ENCODE data around the gene CLASRP. TPM values are rescaled to one million over a fixed set of nuclear protein-coding genes. Genes with fewer than 3 reads are reported as not detected.
A peak's percentile ranks its signal among the peaks of the same experiment; 100 is the strongest.

CLASRP gene
- polyA plus RNA-seq, 1 donor from 2014 or later = 30.1 TPM

GRCh38 chr19:45091031-45091923 lies 52.4 kb downstream of the CLASRP start:
- Histone ChIP-seq H3K4me2 (ENCODE audit: low read length) (peak overlapping the region; percentile 83), H4K20me1 (ENCODE audit: insufficient read depth) (no peaks in the 10 kb centered on the region), H3K27me3 (ENCODE audit: insufficient read depth, low read depth, low read length) (no peaks in the 10 kb centered on the region), H3K27ac (ENCODE audit: low read length) (peak overlapping the region; percentile 97), H3K4me3 (ENCODE audit: low read length) (peak overlapping the region; percentile 98), H3K9ac (ENCODE audit: low read length) (peak overlapping the region; percentile 91), H3K36me3 (ENCODE audit: insufficient read depth, low read length) (no peaks in the 10 kb centered on the region), H2AFZ (ENCODE audit: low read depth, low read length) (peak overlapping the region; percentile 68), H3K79me2 (replicated peaks; ENCODE audit: insufficient read depth, low read length) (peaks cover 33% of the 10 kb centered on the region), H3K9me3 (ENCODE audit: low read length) (no peaks in the 10 kb centered on the region), H3K9me2 (ENCODE audit: insufficient read depth, low read length) (no peaks in the 10 kb centered on the region), H3F3A (ENCODE audit: insufficient read depth, low read length, poor library complexity, severe bottlenecking) (peaks cover 7% of the 10 kb centered on the region)
- TF ChIP-seq CTCF (IDR thresholded peaks at IDR 0.05; ENCODE audit: poor library complexity, severe bottlenecking) = no peak
- TF ChIP-seq RAD21 (conservative IDR thresholded peaks at IDR 0.05) = peak; percentile 10
- TF ChIP-seq SMC3 (conservative IDR thresholded peaks at IDR 0.05; ENCODE audit: poor library complexity) = no peak
- TF ChIP-seq EP300 (conservative IDR thresholded peaks at IDR 0.05; ENCODE audit: poor library complexity, severe bottlenecking) = peak; percentile 98
- TF ChIP-seq POLR2AphosphoS5 (IDR thresholded peaks at IDR 0.05) = peak; percentile 87
- TF ChIP-seq TAF1 (IDR thresholded peaks at IDR 0.05; ENCODE audit: low read depth) = peak; percentile 40
- TF ChIP-seq MXI1 (conservative IDR thresholded peaks at IDR 0.05; ENCODE audit: poor library complexity, severe bottlenecking) = peak; percentile 81

GRCh38 chr19:45092747-45093678 lies 54.2 kb downstream of the CLASRP start, which contains the start of gene PPP1R37:
TSS of gene PPP1R37 (plus strand) at chr19:45093179. CDS start at chr19:45093326, 147 bp downstream.
- Histone ChIP-seq H4K20me1 (ENCODE audit: insufficient read depth) (peaks cover 5% of the 10 kb centered on the region), H2AFZ (ENCODE audit: low read depth, low read length) (peak within 1 kb of the TSS; percentile 68), H3K9ac (ENCODE audit: low read length) (peak within 1 kb of the TSS; percentile 91), H3K27ac (ENCODE audit: low read length) (peak within 1 kb of the TSS; percentile 97), H3F3A (ENCODE audit: insufficient read depth, low read length, poor library complexity, severe bottlenecking) (peaks cover 7% of the 10 kb centered on the region), H3K27me3 (ENCODE audit: insufficient read depth, low read depth, low read length) (no peaks in the 10 kb centered on the region), H3K4me2 (ENCODE audit: low read length) (peak within 1 kb of the TSS; percentile 85), H3K9me3 (ENCODE audit: low read length) (no peaks in the 10 kb centered on the region), H3K36me3 (ENCODE audit: insufficient read depth, low read length) (no peaks in the 10 kb centered on the region), H3K9me2 (ENCODE audit: insufficient read depth, low read length) (no peaks in the 10 kb centered on the region), H3K79me2 (replicated peaks; ENCODE audit: insufficient read depth, low read length) (peaks cover 50% of the 10 kb centered on the region), H3K4me3 (ENCODE audit: low read length) (peak within 1 kb of the TSS; percentile 98)
- peak; percentile 100 for TF ChIP-seq EP300 (conservative IDR thresholded peaks at IDR 0.05; ENCODE audit: poor library complexity, severe bottlenecking)
- TF ChIP-seq RAD21 (conservative IDR thresholded peaks at IDR 0.05) = peak; percentile 41
- TF ChIP-seq EZH2 (IDR thresholded peaks at IDR 0.05; ENCODE audit: borderline replicate concordance, insufficient read depth, low read length, poor library complexity, severe bottlenecking) = no peak
- TF ChIP-seq MXI1 (conservative IDR thresholded peaks at IDR 0.05; ENCODE audit: poor library complexity, severe bottlenecking) = peak; percentile 91
- peak; percentile 46 for TF ChIP-seq SMC3 (conservative IDR thresholded peaks at IDR 0.05; ENCODE audit: poor library complexity)
- TF ChIP-seq POLR2AphosphoS5 (IDR thresholded peaks at IDR 0.05) = peak; percentile 59
- TF ChIP-seq TAF1 (IDR thresholded peaks at IDR 0.05; ENCODE audit: low read depth) = no peak
- peak; percentile 81 for TF ChIP-seq REST (IDR thresholded peaks at IDR 0.05; ENCODE audit: borderline replicate concordance)
- peak; percentile 61 for TF ChIP-seq CTCF (IDR thresholded peaks at IDR 0.05; ENCODE audit: poor library complexity, severe bottlenecking)
